H1 (cell line): ENCODE data around the gene AQP2. TPM values are rescaled to one million over a fixed set of nuclear protein-coding genes. Genes with fewer than 3 reads are reported as not detected.

Source experiments
- CTCF ChIA-PET: fragments of 300-600 bp; sonication (Branson Sonifier 250); formaldehyde crosslinking; loops from one replicate; lab custom pipeline; 2021; ENCODE audit not compliant: partially characterized antibody; lab: Charles Lee
- POLR2A ChIA-PET: fragments of 300-600 bp; sonication (Branson Sonifier 250); formaldehyde crosslinking; loops from one replicate; lab custom pipeline; 2021; ENCODE audit warnings: inconsistent platforms; ENCODE audit not compliant: partially characterized antibody; lab: Charles Lee
- DNase-seq, 2 experiments: peaks; one replicate each; pipeline versions ENCODE4 v3.0.0 to v3.0.0-alpha.2; 2010 to 2022; ENCODE audit warnings: low spot score in 2 of 2, low read depth in 1 of 2, mixed read lengths in 1 of 2
- FAIRE-seq: peaks from 2 replicates; lab custom pipeline; 2011; peaks lifted over from hg19 to GRCh38; lab: Jason Lieb, UNC
- H2AFZ ChIP-seq: 2 replicates; pipeline ENCODE4 v1.8.1; 2012; ENCODE audit warnings: low read length, inconsistent platforms
- H2AK5ac ChIP-seq: 2 replicates; pipeline ENCODE4 v1.6.1; 2013; ENCODE audit warnings: low read depth, low read length
- H2BK120ac ChIP-seq: replicated peaks from 2 replicates; pipeline ENCODE3; 2013; ENCODE audit warnings: low read depth, low read length, inconsistent platforms
- H2BK12ac ChIP-seq: 2 replicates; pipeline ENCODE4 v1.6.1; 2013; ENCODE audit warnings: low read depth, low read length
- H2BK15ac ChIP-seq: 2 replicates; pipeline ENCODE4 v1.6.1; 2013; ENCODE audit warnings: low read length
- H2BK20ac ChIP-seq: 2 replicates; pipeline ENCODE4 v1.6.1; 2013; ENCODE audit warnings: low read length
- H2BK5ac ChIP-seq: 2 replicates; pipeline ENCODE4 v1.6.1; 2013; ENCODE audit warnings: low read depth, low read length
- H3K14ac ChIP-seq: 2 replicates; pipeline ENCODE4 v1.6.1; 2013; ENCODE audit warnings: inconsistent platforms; ENCODE audit not compliant: insufficient read length
- H3K18ac ChIP-seq: 2 replicates; pipeline ENCODE4 v1.6.1; 2013; ENCODE audit warnings: low read length; ENCODE audit errors: extremely low read depth
- H3K23ac ChIP-seq: 2 replicates; pipeline ENCODE4 v1.6.1; 2013; ENCODE audit warnings: inconsistent platforms; ENCODE audit not compliant: insufficient read length
- H3K23me2 ChIP-seq: 2 replicates; pipeline ENCODE4 v1.6.1; 2013; ENCODE audit warnings: low read depth, low read length
- H3K27ac ChIP-seq: 2 replicates; pipeline ENCODE4 v1.6.1; 2011; ENCODE audit warnings: low read depth, low read length, inconsistent platforms
- H3K27me3 ChIP-seq, 4 experiments: replicated peaks in 1 of 4; 1 replicate in 1 of 4; 2 replicates in 3 of 4; pipeline versions ENCODE4 v1.6.1 to v1.8.1; 2011 to 2013; ENCODE audit warnings: low read length in 3 of 4, mild to moderate bottlenecking in 3 of 4, inconsistent platforms in 2 of 4, mixed read lengths in 2 of 4, moderate library complexity in 1 of 4; ENCODE audit not compliant: control insufficient read depth in 3 of 4, insufficient read depth in 3 of 4; ENCODE audit errors: extremely low read depth in 1 of 4
- H3K36me3 ChIP-seq, 4 experiments: 2 replicates each; pipeline versions ENCODE4 v1.6.1 to v1.8.1; 2011 to 2013; ENCODE audit warnings: mild to moderate bottlenecking in 4 of 4, low read length in 3 of 4, moderate library complexity in 2 of 4, control low read depth in 1 of 4, inconsistent platforms in 1 of 4; ENCODE audit not compliant: insufficient read depth in 4 of 4, control insufficient read depth in 2 of 4
- H3K4ac ChIP-seq: replicated peaks from 2 replicates; pipeline ENCODE3; 2013; ENCODE audit warnings: low read length, low read depth, mixed read lengths, inconsistent platforms; ENCODE audit not compliant: insufficient read length
- H3K4me1 ChIP-seq, 4 experiments: replicated peaks in 1 of 4; 1 replicate in 1 of 4; 2 replicates in 3 of 4; pipeline versions ENCODE4 v1.6.1 to v1.8.1; 2011 to 2013; ENCODE audit warnings: low read length in 3 of 4, inconsistent platforms in 2 of 4, mixed read lengths in 1 of 4; ENCODE audit not compliant: insufficient read depth in 4 of 4, control insufficient read depth in 3 of 4
- H3K4me2 ChIP-seq, 2 experiments: 2 replicates each; pipeline versions ENCODE4 v1.6.1 to v1.8.1; 2011 to 2013; ENCODE audit warnings: low read depth in 2 of 2, low read length in 2 of 2, control low read depth in 1 of 2, inconsistent platforms in 1 of 2, mild to moderate bottlenecking in 1 of 2; ENCODE audit not compliant: insufficient read depth in 1 of 2
- H3K4me3 ChIP-seq, 4 experiments: fragments of 200-600, 300-600 bp in 1 of 4; sonication (generic), shearing (Covaris generic), sonication (Bioruptor Twin) in 1 of 4; 2 replicates each; pipeline versions ENCODE4 v1.5.1 to v1.8.1; 2011 to 2016; ENCODE audit warnings: low read length in 4 of 4, low read depth in 3 of 4, control low read depth in 2 of 4, inconsistent platforms in 2 of 4, mild to moderate bottlenecking in 2 of 4, mixed read lengths in 1 of 4, moderate library complexity in 1 of 4; ENCODE audit not compliant: insufficient read depth in 2 of 4; ENCODE audit errors: extremely low read depth in 1 of 4
- H3K56ac ChIP-seq: replicated peaks from 2 replicates; pipeline ENCODE3; 2013; ENCODE audit warnings: low read depth, mild to moderate bottlenecking, mixed read lengths, low read length, inconsistent platforms; ENCODE audit not compliant: insufficient read length
- H3K79me1 ChIP-seq: 2 replicates; pipeline ENCODE4 v1.6.1; 2013; ENCODE audit warnings: low read depth, low read length, control low read depth
- H3K79me2 ChIP-seq, 2 experiments: 2 replicates each; pipeline versions ENCODE4 v1.6.1 to v1.8.1; 2012 to 2013; ENCODE audit warnings: low read length in 2 of 2, mild to moderate bottlenecking in 2 of 2, inconsistent platforms in 1 of 2; ENCODE audit not compliant: insufficient read depth in 2 of 2, control insufficient read depth in 1 of 2
- H3K9ac ChIP-seq, 4 experiments: replicated peaks in 1 of 4; 1 replicate in 1 of 4; 2 replicates in 3 of 4; pipeline versions ENCODE4 v1.6.1 to v1.8.1; 2011 to 2013; ENCODE audit warnings: low read depth in 3 of 4, low read length in 3 of 4, control low read depth in 2 of 4, mild to moderate bottlenecking in 2 of 4, moderate library complexity in 2 of 4, inconsistent platforms in 1 of 4; ENCODE audit errors: extremely low read depth in 1 of 4
- H3K9me3 ChIP-seq, 2 experiments: 2 replicates each; pipeline versions ENCODE4 v1.6.1 to v1.8.1; 2012 to 2013; ENCODE audit warnings: mild to moderate bottlenecking in 2 of 2, moderate library complexity in 2 of 2, control low read depth in 1 of 2, inconsistent platforms in 1 of 2, low read depth in 1 of 2, low read length in 1 of 2, mixed read lengths in 1 of 2; ENCODE audit not compliant: insufficient read depth in 2 of 2
- H4K20me1 ChIP-seq, 2 experiments: replicated peaks in 1 of 2; 2 replicates each; pipeline versions ENCODE3 to v1.8.1; 2011 to 2013; ENCODE audit warnings: inconsistent platforms in 2 of 2, low read length in 2 of 2, mild to moderate bottlenecking in 1 of 2; ENCODE audit not compliant: insufficient read depth in 2 of 2, control insufficient read depth in 1 of 2
- H4K5ac ChIP-seq: 2 replicates; pipeline ENCODE4 v1.6.1; 2013; ENCODE audit warnings: low read length, low read depth, mixed read lengths, inconsistent platforms; ENCODE audit not compliant: insufficient read length
- H4K8ac ChIP-seq: 2 replicates; pipeline ENCODE4 v1.8.0; 2013; ENCODE audit warnings: mild to moderate bottlenecking, moderate library complexity, low read length, inconsistent platforms; ENCODE audit not compliant: insufficient read depth; ENCODE audit errors: extremely low read depth
- H4K91ac ChIP-seq: replicated peaks from 2 replicates; pipeline ENCODE3; 2013; ENCODE audit warnings: low read length, mixed read lengths, inconsistent platforms; ENCODE audit not compliant: insufficient read length
- JUND ChIP-seq: IDR thresholded peaks from 2 replicates; pipeline ENCODE4 v1.6.1; 2011; ENCODE audit warnings: mild to moderate bottlenecking, improper control_type of control experiment, low read length
- NANOG ChIP-seq: IDR thresholded peaks from 2 replicates; pipeline ENCODE4 v1.6.1; 2011; ENCODE audit warnings: low read length, low read depth, mild to moderate bottlenecking, inconsistent platforms; ENCODE audit not compliant: insufficient read depth, poor library complexity, severe bottlenecking
- TAF7 ChIP-seq: optimal IDR thresholded peaks from 2 replicates; pipeline ENCODE3; 2011; ENCODE audit warnings: low read depth, mild to moderate bottlenecking, inconsistent platforms, low read length, moderate library complexity, borderline replicate concordance
- ZNF274 ChIP-seq: IDR thresholded peaks from 2 replicates; pipeline ENCODE4 v1.7.0; 2012; ENCODE audit warnings: low read length, borderline replicate concordance; ENCODE audit errors: extremely low read depth
- WGBS, 2 experiments: shearing (Covaris generic) in 1 of 2; methylation state at CpG; one replicate each; pipeline versions ENCODE4 v1.1.6 to v1.1.7; 2013 to 2015; ENCODE audit warnings: low lambda C conversion rate in 2 of 2, mixed read lengths in 2 of 2, inconsistent platforms in 1 of 2, low coverage in 1 of 2, missing lambda C conversion rate in 1 of 2; ENCODE audit not compliant: insufficient replicate concordance in 2 of 2, insufficient coverage in 1 of 2, insufficient read length in 1 of 2; ENCODE audit errors: extremely low coverage in 1 of 2, missing lambda C conversion rate in 1 of 2; 5-methylcytosine and 5-hydroxymethylcytosine counted together
- polyA plus RNA-seq, 7 experiments: library from polyadenylated mRNA; depleted of rRNA in 3 of 7; stranded (reverse) in 5 of 7; unstranded in 2 of 7; fragments of >200 nt in 5 of 7; fragments of 200-250 nt in 2 of 7; gene quantifications; 1 replicate in 5 of 7; 2 replicates in 1 of 7; 4 replicates in 1 of 7; pipeline versions ENCODE4 v1.2.1 to v1.2.3, GENCODE V29; 2011 to 2013; ENCODE audit warnings: missing spikeins in 2 of 7, mixed read lengths in 2 of 7
- total RNA-seq: library from RNA; stranded (reverse); fragmentation: NEBNext Ultra II Directional; extraction: Animal tissue kit (Norgen Biotek cat#: 25700); gene quantifications from 2 replicates; pipeline ENCODE4 v1.2.1, GENCODE V29; 2021
- TF ChIP-seq, protein P1 (sequence below): IDR thresholded peaks from 2 replicates; pipeline ENCODE4 v1.6.1; 2012; ENCODE audit warnings: inconsistent platforms

Gene AQP2
- total and polyA plus RNA-seq, 2 of the 8 experiments (the other 6 are each of a cell fraction or from before 2014, with no cell fraction given): not detected

DNA sequence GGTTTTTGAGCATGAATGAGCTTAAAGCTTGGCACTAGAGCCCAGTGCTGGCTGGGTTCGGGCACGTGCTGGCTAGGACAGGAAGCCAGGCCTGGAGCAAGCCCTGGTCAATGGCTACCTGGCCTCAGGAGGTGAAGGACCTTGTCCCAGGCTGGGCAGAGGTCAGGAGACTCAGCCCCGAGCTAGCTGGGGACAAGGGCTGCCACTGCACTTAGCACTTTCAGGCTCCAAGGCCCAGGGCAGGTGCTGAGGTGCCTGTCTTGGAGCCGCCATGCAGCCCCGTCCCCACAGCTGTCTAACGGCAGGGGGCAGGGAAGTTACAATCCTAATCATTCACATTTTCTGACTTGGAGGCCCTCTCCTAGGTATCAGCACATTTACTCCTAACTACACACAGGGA, 17.9 kb downstream of the AQP2 start:
- Histone ChIP-seq H3K18ac (no peak overlapping the region), H3K36me3 (no peaks in the 10 kb centered on the region), H3K4me2 (no peak overlapping the region; a peak in 1 of 4 replicates), H3K4ac (no peak overlapping the region), H3K27ac (no peak overlapping the region), H2BK5ac (no peak overlapping the region), H2AK5ac (no peak overlapping the region), H4K20me1 (no peaks in the 10 kb centered on the region), H2BK12ac (no peak overlapping the region), H3K9ac (no peak overlapping the region), H3K27me3 (peaks cover 0 to 31% (median 12%) of the 10 kb centered on the region in 4 experiments; a peak in 6 of 7 replicates), H3K79me2 (no peaks in the 10 kb centered on the region), H2AFZ (no peak overlapping the region), H4K8ac (no peak overlapping the region), H4K91ac (no peak overlapping the region), H3K4me3 (no peak overlapping the region), H3K14ac (no peak overlapping the region), H2BK120ac (no peak overlapping the region), H2BK15ac (no peak overlapping the region), H3K9me3 (no peaks in the 10 kb centered on the region), H2BK20ac (no peak overlapping the region), H3K56ac (no peak overlapping the region), H3K23me2 (no peaks in the 10 kb centered on the region), H3K23ac (no peak overlapping the region), H3K4me1 (peaks cover 0 to 9% (median 3%) of the 10 kb centered on the region in 4 experiments; a peak in 5 of 7 replicates), H3K79me1 (no peaks in the 10 kb centered on the region), H4K5ac (no peak overlapping the region)
- POLR2A ChIA-PET: interaction anchor here (0.8 to 2.7 kb wide), 4 partner anchors 9 to 139 kb away, joined by 3 to 9 read pairs (median 4); no protein-coding TSS in a partner anchor
- no peak for FAIRE-seq
- 91% methylated on average over 6 of the region's 6 CpGs; no CpG with 5 or more reads in 1 of the 2 experiments for WGBS, 2 experiments
- no peak for TF ChIP-seq JUND
- no peak for TF ChIP-seq ZNF274
- TF ChIP-seq NANOG: no peak
- TF ChIP-seq, protein P1, sequence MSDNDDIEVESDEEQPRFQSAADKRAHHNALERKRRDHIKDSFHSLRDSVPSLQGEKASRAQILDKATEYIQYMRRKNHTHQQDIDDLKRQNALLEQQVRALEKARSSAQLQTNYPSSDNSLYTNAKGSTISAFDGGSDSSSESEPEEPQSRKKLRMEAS: no peak
- no peak for TF ChIP-seq TAF7
- no peak for DNase-seq
- CTCF ChIA-PET: interaction anchor here (0.6 to 23.0 kb wide), 29 partner anchors 12 to 1949 kb away, joined by 3 to 420 read pairs (median 6); partner anchors contain the start of genes AQP2, ASIC1 and FAIM2
